GM11168 (cell line): Measurements from ENCODE around the gene PKD1.

Source experiments
- in situ Hi-C: fragments of 300-500 bp; cut with MboI; formaldehyde crosslinking; loops from one replicate; pipeline ENCODE4 v1.12.0; 2022; ENCODE audit warnings: low sequenced_read_pairs; ENCODE audit not compliant: unreplicated experiment

PKD1 gene

GRCh38 chr16:2170587-2171435 lies 35.1 kb upstream of the PKD1 start:
- in situ Hi-C loops: no loop called here

GRCh38 chr16:2170080-2170479 lies 34.4 kb upstream of the PKD1 start:
- in situ Hi-C loops: no loop called here

GRCh38 chr16:2167068-2167638 lies 31.5 kb upstream of the PKD1 start:
- in situ Hi-C loops: no loop called here

DNA sequence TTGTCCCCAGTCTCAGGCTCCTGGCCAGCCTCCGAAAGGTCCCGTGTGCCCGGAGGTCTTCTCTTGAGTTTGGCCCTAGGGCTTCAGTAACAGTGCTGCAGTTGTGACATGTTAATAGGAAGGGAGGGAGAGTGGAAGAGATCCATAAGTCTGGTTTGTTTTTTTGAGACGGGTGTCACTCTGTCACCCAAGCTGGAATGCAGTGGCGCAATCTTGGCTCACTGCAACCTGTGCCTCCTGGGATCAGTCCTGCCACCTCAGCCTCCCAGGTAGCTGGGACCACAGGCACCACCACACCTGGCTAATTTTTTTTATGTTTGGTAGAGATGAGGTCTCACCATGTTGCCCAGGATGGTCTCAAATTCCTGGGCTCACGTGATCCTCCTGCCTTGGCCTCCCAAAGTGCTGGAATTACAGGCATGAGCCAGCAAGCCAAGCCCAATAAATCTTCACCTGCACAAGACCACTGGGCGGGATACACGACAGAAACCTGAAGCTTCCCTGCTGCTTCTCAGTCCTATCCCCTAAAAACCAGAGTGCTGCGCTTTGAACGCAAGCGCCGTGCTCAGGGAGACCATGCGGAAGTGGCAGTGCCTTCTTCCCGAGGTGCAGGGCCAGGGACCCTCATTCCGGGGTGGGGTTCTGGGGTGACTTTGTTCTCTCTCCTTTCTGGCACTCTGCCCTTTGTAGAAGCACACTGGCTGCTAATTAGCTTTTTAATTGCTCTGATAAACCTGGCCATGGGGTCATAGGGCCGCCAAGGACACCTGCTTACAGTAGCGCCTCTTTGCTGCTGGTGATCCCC lies 30.8 kb upstream of the PKD1 start:
- in situ Hi-C loops: no loop called here

DNA sequence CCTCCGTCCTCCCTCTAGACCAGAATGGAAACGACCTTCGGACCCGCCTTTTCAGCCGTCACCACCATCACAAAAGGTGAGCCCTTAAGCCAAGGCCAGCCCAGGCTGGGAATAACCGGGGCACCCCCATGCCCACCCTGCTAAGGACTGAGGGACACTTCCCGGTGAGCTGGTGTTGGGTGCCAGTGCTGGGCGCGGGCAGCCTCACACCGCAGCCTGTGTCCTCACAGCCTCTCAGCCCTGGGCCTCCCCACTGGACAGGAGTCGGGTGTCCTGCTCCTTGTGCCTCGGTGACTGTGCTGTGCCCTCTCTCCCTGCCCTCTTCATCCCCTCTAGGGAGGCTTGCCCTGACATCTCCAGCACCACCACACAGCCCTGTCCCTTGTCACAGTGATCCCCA lies 30.2 kb upstream of the PKD1 start:
- in situ Hi-C loops: no loop called here

- in situ Hi-C loops: no loop called here
Observed at GRCh38 chr16:2163211-2163881, 27.6 kb upstream of the PKD1 start.

GRCh38 chr16:2162676-2163118 lies 27.0 kb upstream of the PKD1 start:
- in situ Hi-C loops: no loop called here

GRCh38 chr16:2161911-2162310 lies 26.2 kb upstream of the PKD1 start:
- in situ Hi-C loops: no loop called here

- in situ Hi-C loops: no loop called here
Observed at GRCh38 chr16:2160915-2161551, 25.3 kb upstream of the PKD1 start.

GRCh38 chr16:2159175-2159838 lies 23.6 kb upstream of the PKD1 start:
- in situ Hi-C loops: no loop called here

DNA sequence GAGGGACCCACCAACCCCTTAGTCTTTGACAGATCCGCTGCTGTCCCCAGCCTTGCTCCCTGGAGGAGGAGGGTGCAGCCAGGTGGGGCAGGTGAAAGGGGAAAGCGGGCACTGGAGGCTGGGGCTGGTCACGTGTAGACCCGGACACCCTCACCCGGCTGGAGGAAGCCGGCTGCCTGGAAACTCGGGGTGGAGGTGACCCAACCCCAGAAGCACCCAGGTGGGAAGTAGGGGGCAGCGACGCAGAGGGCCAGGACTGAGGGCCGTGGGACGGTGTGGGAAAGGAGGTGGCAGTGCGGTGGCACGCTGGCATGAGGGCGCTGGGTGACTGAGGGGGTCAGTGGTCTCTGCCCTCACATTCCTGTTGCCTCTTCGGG lies 22.6 kb upstream of the PKD1 start:
- in situ Hi-C loops: no loop called here

- in situ Hi-C loops: no loop called here
Observed at GRCh38 chr16:2157480-2158261, 22.0 kb upstream of the PKD1 start.

- in situ Hi-C loops: no loop called here
Observed at GRCh38 chr16:2156849-2157224, 21.1 kb upstream of the PKD1 start.

DNA sequence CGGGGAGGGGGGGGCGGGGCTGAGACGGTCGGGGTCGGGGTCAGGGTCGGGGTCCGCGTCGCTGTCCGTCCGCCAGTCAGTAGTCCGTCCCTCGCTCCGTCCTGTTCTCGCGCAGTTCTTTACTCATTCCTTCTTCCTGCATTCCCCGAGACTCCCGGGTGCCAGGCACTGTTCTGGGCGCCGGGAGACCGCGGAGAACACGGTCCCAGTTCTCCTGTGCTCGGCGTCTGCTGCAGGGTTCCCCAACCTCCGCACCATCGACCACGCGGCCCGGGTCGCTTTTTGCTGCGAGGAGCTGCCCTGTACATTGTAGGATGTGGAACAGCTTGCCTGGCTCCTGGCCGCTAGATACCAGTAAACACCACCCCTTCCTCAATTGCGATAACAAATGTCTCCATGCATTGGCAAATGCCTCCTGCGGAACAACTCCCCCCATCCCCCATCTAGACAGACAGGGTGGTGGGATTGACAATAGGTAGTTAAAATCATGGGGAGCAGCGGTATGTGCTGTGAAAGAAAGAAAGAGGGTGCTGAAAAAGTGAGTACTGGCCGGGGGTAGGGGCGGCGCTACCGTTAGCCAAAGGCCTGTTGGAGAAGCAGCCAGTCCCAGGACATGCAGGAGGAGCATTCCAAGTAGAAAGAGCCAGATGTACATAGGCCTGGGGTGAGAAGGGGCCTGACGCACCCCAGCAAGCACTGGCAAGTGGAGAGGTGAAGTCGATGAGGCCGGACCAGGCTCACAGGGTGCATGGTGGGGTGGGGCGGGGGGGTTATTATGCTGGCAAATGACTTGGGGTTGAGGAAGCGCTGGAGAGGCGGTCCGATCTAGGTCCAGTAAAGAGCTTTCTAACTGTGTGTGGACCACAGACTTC lies 20.5 kb upstream of the PKD1 start:
- in situ Hi-C loops: no loop called here

GRCh38 chr16:2155091-2155950 lies 19.6 kb upstream of the PKD1 start, which contains the start of gene TRAF7:
Gene TRAF7 (plus strand): TSS chr16:2155782. CDS start chr16:2163921, 8,139 bp downstream.
- in situ Hi-C loops: no loop called here

DNA sequence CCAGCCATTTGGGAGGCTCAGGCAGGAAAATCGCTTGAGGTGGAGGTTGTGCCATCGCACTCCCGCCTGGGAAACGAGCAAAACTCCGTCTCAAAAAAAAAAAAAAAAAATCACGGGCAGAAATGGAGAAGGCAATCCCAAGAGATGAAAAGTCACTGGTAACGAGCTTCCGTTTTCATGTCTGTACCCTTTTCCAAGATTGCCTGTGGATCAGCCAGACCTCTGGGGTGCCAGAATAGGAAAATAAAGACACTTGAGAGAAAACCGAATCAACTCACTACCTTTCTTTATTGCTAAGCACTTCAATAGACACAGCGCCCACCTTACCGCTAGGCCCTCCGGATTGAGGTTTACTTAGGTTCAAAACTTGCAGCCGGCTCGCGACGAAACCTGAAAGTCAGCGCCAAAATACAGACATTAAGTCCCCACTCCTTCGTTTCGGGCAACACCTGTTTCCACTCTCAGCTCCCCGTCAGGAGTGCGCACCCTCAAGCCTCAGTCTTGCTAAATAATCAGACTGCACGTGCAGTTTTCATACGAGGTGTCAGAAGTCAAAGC lies 18.9 kb upstream of the PKD1 start:
- in situ Hi-C loops: no loop called here
